Ovary (tissue), 9 donors: Measurements from ENCODE around the gene PRKCI. TPM values are rescaled to one million over a fixed set of nuclear protein-coding genes. Genes with fewer than 3 reads are reported as not detected.
"Not testable (repeated sequence)": the region's sequence is repeated elsewhere in the genome, so short reads cannot be mapped to it uniquely, and the experiment has no call there.

ENCODE experiments used
- DNase-seq, 5 donors: peaks; one replicate each; pipeline ENCODE4 v3.0.0-alpha.2; 2019 to 2020
- H3K27ac ChIP-seq, 2 donors: fragments of 200-600 bp; one replicate each; pipeline versions ENCODE4 v1.5.1 to v1.8.0; 2019 to 2022
- H3K27me3 ChIP-seq: fragments of 200-600 bp; one replicate; pipeline ENCODE4 v1.8.0; 2022
- H3K36me3 ChIP-seq: fragments of 200-600 bp; sonication (generic); one replicate; pipeline ENCODE4 v1.5.1; 2019
- H3K4me1 ChIP-seq: one replicate; pipeline ENCODE4 v1.8.1; 2013; ENCODE audit warnings: mild to moderate bottlenecking, moderate library complexity; ENCODE audit not compliant: insufficient read depth
- H3K4me3 ChIP-seq: fragments of 200-600 bp; sonication (generic); one replicate; pipeline ENCODE4 v1.5.1; 2017
- H3K9me3 ChIP-seq, 2 donors: fragments of 200-600 bp in 1 of 2; sonication (generic) in 1 of 2; one replicate each; pipeline versions ENCODE4 v1.5.1 to v1.8.1; 2013 to 2019; ENCODE audit warnings: mild to moderate bottlenecking in 1 of 2, moderate library complexity in 1 of 2
- EP300 ChIP-seq: sonication (generic); formaldehyde crosslinking; IDR thresholded peaks from one replicate; pipeline ENCODE4 v1.6.1; 2017; ENCODE audit warnings: antibody characterized with exemption
- POLR2A ChIP-seq: fragments of 450-650 bp; IDR thresholded peaks from one replicate; pipeline ENCODE4 v1.6.1; 2017; ENCODE audit warnings: antibody characterized with exemption, mild to moderate bottlenecking, moderate library complexity
- WGBS, 3 donors: extraction: QIAGEN DNeasy Blood & Tissue Kit in 1 of 3; methylation state at CpG; one replicate each; pipeline versions ENCODE4 v1.1.5 to v1.1.7; 2013 to 2017; 5-methylcytosine and 5-hydroxymethylcytosine counted together
- intact Hi-C, 4 donors: fragments of 100-400 bp; cut with DNase I; formaldehyde crosslinking; loops; one replicate each; pipeline versions ENCODE4 v1.11.0 to v1.15.1; 2022 to 2023
- polyA plus RNA-seq, 2 donors: library from polyadenylated mRNA; stranded (reverse); fragments of 200-250 nt in 1 of 2; fragments of 350-450 nt in 1 of 2; fragmentation: Illumina TruSeq in 1 of 2; extraction: RNeasy Lipid Tissue Mini Kit (QIAGEN cat#74804) in 1 of 2; gene quantifications; one replicate each; pipeline ENCODE4 v1.2.3, GENCODE V29; 2013 to 2014
- total RNA-seq, 7 donors: library from RNA; depleted of rRNA in 2 of 7; stranded (reverse); fragments of >200 nt in 2 of 7; fragmentation: NEBNext Ultra II Directional in 3 of 7; extraction: Animal tissue kit (Norgen Biotek cat#: 25700) in 3 of 7; gene quantifications; one replicate each; pipeline versions ENCODE4 v1.1.0 to v1.2.4, GENCODE V29; 2016 to 2023
- TF ChIP-seq, protein P1 (sequence below), 3 donors: fragments of 450-650 bp in 2 of 3; fragments of 200-600 bp in 1 of 3; IDR thresholded peaks; one replicate each; pipeline versions ENCODE4 v1.5.1 to v1.8.0; 2016 to 2022; ENCODE audit warnings: antibody characterized with exemption in 3 of 3, mild to moderate bottlenecking in 1 of 3
- donor health status: DM: no; HTN: no; CAD: no; lungs with moderate emphysema.
- donor health status: DM: no; HTN: no; CAD: no.
- donor health status: Bipolar disorder and iron deficiency.
- donor health status: DM: yes; HTN: yes; CAD: no.
- donor health status: DM: no; HTN: no; CAD: no.
- donor health status: DM: yes; HTN: yes; CAD: no.

PRKCI gene
- total and polyA plus RNA-seq, 9 donors = 15.5 to 62.4 (median 36.1) TPM

GRCh38 chr3:170257145-170257544, 34.9 kb downstream of the PRKCI start:
- no peak overlapping the region for H3K4me3 ChIP-seq
- no peak overlapping the region for H3K27ac ChIP-seq
- TF ChIP-seq, protein P1, sequence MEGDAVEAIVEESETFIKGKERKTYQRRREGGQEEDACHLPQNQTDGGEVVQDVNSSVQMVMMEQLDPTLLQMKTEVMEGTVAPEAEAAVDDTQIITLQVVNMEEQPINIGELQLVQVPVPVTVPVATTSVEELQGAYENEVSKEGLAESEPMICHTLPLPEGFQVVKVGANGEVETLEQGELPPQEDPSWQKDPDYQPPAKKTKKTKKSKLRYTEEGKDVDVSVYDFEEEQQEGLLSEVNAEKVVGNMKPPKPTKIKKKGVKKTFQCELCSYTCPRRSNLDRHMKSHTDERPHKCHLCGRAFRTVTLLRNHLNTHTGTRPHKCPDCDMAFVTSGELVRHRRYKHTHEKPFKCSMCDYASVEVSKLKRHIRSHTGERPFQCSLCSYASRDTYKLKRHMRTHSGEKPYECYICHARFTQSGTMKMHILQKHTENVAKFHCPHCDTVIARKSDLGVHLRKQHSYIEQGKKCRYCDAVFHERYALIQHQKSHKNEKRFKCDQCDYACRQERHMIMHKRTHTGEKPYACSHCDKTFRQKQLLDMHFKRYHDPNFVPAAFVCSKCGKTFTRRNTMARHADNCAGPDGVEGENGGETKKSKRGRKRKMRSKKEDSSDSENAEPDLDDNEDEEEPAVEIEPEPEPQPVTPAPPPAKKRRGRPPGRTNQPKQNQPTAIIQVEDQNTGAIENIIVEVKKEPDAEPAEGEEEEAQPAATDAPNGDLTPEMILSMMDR (IDR thresholded peaks at IDR 0.05) = no peak
- no peak for TF ChIP-seq EP300
- no peak for TF ChIP-seq POLR2A
- H3K9me3 ChIP-seq = no peaks in the 10 kb centered on the region
- H3K4me1 ChIP-seq = no peaks in the 10 kb centered on the region
- DNase-seq = no peak
- WGBS, 3 donors = 82 to 94% (median 91%) methylated on average over 2 of the region's 2 CpGs
- H3K36me3 ChIP-seq = no peaks in the 10 kb centered on the region
- intact Hi-C loops = no loop called here
- no peaks in the 10 kb centered on the region for H3K27me3 ChIP-seq

DNA sequence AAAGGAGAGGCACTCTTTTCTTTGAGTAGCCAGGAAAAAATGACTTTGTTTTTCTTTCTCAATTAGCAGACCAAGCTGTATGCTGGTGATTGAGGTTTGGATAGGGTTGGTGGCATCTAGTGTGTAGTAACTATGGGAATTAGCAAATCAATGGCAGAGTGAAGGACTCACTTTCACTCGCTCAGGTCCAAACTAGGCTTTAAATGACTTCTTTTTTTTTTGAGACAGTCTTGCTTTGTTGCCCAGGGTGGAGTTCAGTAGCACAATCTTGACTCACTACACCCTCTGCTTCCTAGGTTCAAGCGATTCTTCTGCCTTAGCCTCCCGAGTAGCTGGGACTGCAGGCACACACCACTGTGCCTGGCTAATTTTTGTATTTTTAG, 35.9 kb downstream of the PRKCI start:
- no peaks in the 10 kb centered on the region for H3K27me3 ChIP-seq
- 93 to 96% (median 93%) methylated on average over 3 of the region's 3 CpGs for WGBS, 3 donors
- no peak for TF ChIP-seq EP300
- TF ChIP-seq, protein P1 (IDR thresholded peaks at IDR 0.05) = no peak
- TF ChIP-seq POLR2A = no peak
- no peak overlapping the region for H3K4me3 ChIP-seq
- H3K9me3 ChIP-seq = no peaks in the 10 kb centered on the region
- H3K4me1 ChIP-seq = no peaks in the 10 kb centered on the region
- DNase-seq = no peak
- H3K36me3 ChIP-seq = no peaks in the 10 kb centered on the region
- H3K27ac ChIP-seq = no peak overlapping the region
- intact Hi-C loops = no loop called here

- H3K4me1 ChIP-seq = no peaks in the 10 kb centered on the region
- intact Hi-C loops = no loop called here
- H3K9me3 ChIP-seq = no peaks in the 10 kb centered on the region
- no peaks in the 10 kb centered on the region for H3K36me3 ChIP-seq
- no peak overlapping the region for H3K27ac ChIP-seq
- 79 to 84% (median 81%) methylated on average over 4 of the region's 4 CpGs for WGBS, 3 donors
- no peaks in the 10 kb centered on the region for H3K27me3 ChIP-seq
- H3K4me3 ChIP-seq = no peak overlapping the region
- no peak for DNase-seq
- no peak for TF ChIP-seq POLR2A
- TF ChIP-seq, protein P1 (IDR thresholded peaks at IDR 0.05) = no peak
- no peak for TF ChIP-seq EP300
These were observed 37.7 kb downstream of the PRKCI start for GRCh38 chr3:170259907-170260306.

GRCh38 chr3:170267793-170268192, 45.6 kb downstream of the PRKCI start:
- DNase-seq = no peak
- no peaks in the 10 kb centered on the region for H3K9me3 ChIP-seq
- H3K4me3 ChIP-seq = no peak overlapping the region
- no peaks in the 10 kb centered on the region for H3K36me3 ChIP-seq
- H3K4me1 ChIP-seq = no peaks in the 10 kb centered on the region
- H3K27me3 ChIP-seq = no peaks in the 10 kb centered on the region
- no peak overlapping the region for H3K27ac ChIP-seq
- intact Hi-C loops = no loop called here
- TF ChIP-seq EP300 (no peak), POLR2A (no peak)
- TF ChIP-seq, protein P1 (IDR thresholded peaks at IDR 0.05) = no peak
- 93 to 95% (median 95%) methylated on average over 5 of the region's 5 CpGs for WGBS, 3 donors

- H3K4me1 ChIP-seq, intact Hi-C loops, H3K9me3 ChIP-seq: not testable (repeated sequence)
These were observed 47.5 kb downstream of the PRKCI start for GRCh38 chr3:170269673-170270254.

More at GRCh38 chr3:170269673-170270254, 47.5 kb downstream of the PRKCI start:
- WGBS, 3 donors = 92 to 95% (median 93%) methylated on average over 8 of the region's 8 CpGs
- H3K36me3 ChIP-seq, H3K27ac ChIP-seq, H3K4me3 ChIP-seq, H3K27me3 ChIP-seq, DNase-seq: not testable (repeated sequence)
